ENCODE data around the gene MEGF8.

DNA sequence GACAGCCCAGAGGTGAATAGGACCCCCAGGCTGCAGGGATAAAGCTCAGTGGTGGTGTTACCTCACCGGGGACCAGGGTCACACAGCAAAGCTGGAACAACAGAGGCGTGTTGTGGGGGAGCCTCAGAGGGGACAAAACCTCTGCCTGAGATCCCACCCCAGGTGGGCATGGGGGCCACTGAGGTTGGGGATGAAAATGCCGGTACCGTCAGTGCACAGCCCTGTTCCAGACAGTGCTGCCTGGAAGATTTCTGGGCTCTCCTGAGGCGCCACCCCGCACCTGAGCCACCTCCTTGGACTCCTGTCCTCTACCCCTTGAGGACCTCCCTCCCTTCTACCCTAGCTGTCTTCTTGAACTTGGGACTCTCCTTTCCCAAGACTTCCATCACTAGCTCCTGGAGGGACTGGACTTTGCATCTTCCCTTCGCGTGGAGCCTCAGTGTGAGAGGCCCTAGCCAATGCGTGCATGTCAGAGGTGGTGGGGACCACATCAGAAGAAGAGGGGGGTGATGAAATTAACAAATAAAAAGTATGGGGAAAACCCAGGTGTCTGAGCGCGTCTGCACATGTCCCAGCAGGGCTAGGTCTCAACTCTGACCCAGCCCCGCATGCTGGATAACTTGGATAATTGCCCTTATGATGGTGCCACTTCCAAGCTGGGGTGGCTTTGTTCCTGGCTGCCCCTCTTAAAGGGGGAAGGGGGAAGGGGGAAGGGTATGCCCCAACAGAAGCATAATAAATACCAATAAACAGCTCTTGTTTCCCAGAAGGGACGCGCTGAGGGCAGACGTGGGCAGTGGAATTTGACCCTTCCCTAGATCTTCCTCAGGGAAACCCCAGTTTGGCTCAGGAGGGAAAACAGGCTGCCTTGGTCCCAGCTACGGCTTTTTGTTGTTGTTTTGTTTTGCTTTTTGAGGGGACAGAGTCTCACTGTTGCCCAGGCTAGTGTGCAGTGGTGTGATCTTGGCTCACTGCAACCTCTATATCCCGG, 53.1 kb downstream of the MEGF8 start:
- TF ChIP-seq CTCF (IDR thresholded peaks at IDR 0.05), result no peak
- TF ChIP-seq POLR2A (IDR thresholded peaks at IDR 0.05), result no peak

Measured in breast epithelium (tissue), 3 donors.